H1 (cell line): ENCODE results near the gene CAVIN2.

Source experiments
- CBX8 ChIP-seq: fragments of 300-800, 300-1000 bp; sonication (generic); IDR thresholded peaks from 2 replicates; pipeline ENCODE4 v1.7.1; 2016; ENCODE audit warnings: low read depth, low read length, borderline replicate concordance
- EP300 ChIP-seq, 2 experiments: IDR thresholded peaks; 1 replicate in 1 of 2; 2 replicates in 1 of 2; pipeline ENCODE4 v1.6.1; 2011 to 2012; ENCODE audit warnings: low read depth in 2 of 2, low read length in 2 of 2, mild to moderate bottlenecking in 2 of 2, borderline replicate concordance in 1 of 2, inconsistent platforms in 1 of 2, moderate library complexity in 1 of 2
- EZH2 ChIP-seq: fragments of 200-600 bp; sonication (generic); IDR thresholded peaks from 2 replicates; pipeline ENCODE4 v1.7.1; 2012; ENCODE audit warnings: low read depth, mild to moderate bottlenecking, moderate library complexity, low read length, inconsistent platforms; ENCODE audit not compliant: severe bottlenecking
- GABPA ChIP-seq: IDR thresholded peaks from 2 replicates; pipeline ENCODE4 v1.6.1; 2011; ENCODE audit warnings: mild to moderate bottlenecking, low read length, moderate library complexity, borderline replicate concordance; ENCODE audit not compliant: insufficient read depth
- POLR2A ChIP-seq, 2 experiments: IDR thresholded peaks; 1 replicate in 1 of 2; 2 replicates in 1 of 2; pipeline ENCODE4 v1.6.1; 2011; ENCODE audit warnings: low read depth in 2 of 2, low read length in 2 of 2, mild to moderate bottlenecking in 2 of 2; ENCODE audit errors: control extremely low read depth in 1 of 2
- POLR2AphosphoS5 ChIP-seq: IDR thresholded peaks from 2 replicates; pipeline ENCODE4 v1.6.1; 2011; ENCODE audit warnings: low read depth, low read length
- TCF12 ChIP-seq: IDR thresholded peaks from 2 replicates; pipeline ENCODE4 v1.6.1; 2011; ENCODE audit warnings: low read depth, mild to moderate bottlenecking, low read length
- TF ChIP-seq, protein P1 (sequence below), 3 experiments: IDR thresholded peaks; 1 replicate in 2 of 3; 2 replicates in 1 of 3; pipeline versions ENCODE4 v1.5.1 to v1.6.1; 2011; ENCODE audit warnings: low read length in 3 of 3, mild to moderate bottlenecking in 3 of 3, inconsistent platforms in 2 of 3, low read depth in 1 of 3, moderate library complexity in 1 of 3; ENCODE audit not compliant: insufficient read depth in 1 of 3; ENCODE audit errors: control extremely low read depth in 1 of 3
- TF ChIP-seq, protein P2 (sequence below): IDR thresholded peaks from 2 replicates; pipeline ENCODE4 v1.6.1; 2012; ENCODE audit warnings: inconsistent platforms

DNA sequence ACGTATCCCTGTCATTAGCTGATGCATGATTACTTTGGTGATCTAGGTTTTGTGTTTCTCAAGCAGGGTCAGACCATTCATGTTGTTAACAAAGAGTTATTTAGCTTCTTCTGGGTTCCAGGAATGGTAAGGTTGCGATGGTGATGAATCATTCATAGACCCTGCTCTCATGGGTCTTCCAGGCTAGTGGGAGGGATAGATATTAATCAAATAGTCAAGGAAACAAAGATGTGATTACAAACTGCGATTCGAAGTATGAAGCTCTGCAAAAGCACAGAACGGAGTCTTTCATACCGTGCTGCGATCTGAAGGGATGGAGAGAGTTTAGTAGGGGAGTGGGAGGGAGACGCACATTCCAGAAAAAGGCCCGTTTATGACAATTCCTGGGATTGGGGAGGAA lies 42.1 kb downstream of the CAVIN2 start:
- TF ChIP-seq EP300 (IDR thresholded peaks at IDR 0.05; ENCODE audit: borderline replicate concordance in 1 of 2, low read depth in 2 of 2, low read length in 2 of 2) (no peak), CBX8 (no peak), POLR2AphosphoS5 (no peak), GABPA (no peak), POLR2A (IDR thresholded peaks at IDR 0.05; ENCODE audit: control extremely low read depth in 1 of 2, low read depth in 2 of 2, low read length in 2 of 2) (no peak), TCF12 (no peak), EZH2 (no peak)
- TF ChIP-seq, protein P1, sequence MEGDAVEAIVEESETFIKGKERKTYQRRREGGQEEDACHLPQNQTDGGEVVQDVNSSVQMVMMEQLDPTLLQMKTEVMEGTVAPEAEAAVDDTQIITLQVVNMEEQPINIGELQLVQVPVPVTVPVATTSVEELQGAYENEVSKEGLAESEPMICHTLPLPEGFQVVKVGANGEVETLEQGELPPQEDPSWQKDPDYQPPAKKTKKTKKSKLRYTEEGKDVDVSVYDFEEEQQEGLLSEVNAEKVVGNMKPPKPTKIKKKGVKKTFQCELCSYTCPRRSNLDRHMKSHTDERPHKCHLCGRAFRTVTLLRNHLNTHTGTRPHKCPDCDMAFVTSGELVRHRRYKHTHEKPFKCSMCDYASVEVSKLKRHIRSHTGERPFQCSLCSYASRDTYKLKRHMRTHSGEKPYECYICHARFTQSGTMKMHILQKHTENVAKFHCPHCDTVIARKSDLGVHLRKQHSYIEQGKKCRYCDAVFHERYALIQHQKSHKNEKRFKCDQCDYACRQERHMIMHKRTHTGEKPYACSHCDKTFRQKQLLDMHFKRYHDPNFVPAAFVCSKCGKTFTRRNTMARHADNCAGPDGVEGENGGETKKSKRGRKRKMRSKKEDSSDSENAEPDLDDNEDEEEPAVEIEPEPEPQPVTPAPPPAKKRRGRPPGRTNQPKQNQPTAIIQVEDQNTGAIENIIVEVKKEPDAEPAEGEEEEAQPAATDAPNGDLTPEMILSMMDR (IDR thresholded peaks at IDR 0.05; ENCODE audit: control extremely low read depth in 1 of 3, insufficient read depth in 1 of 3, low read depth in 1 of 3, low read length in 3 of 3) = no peak
- TF ChIP-seq, protein P2, sequence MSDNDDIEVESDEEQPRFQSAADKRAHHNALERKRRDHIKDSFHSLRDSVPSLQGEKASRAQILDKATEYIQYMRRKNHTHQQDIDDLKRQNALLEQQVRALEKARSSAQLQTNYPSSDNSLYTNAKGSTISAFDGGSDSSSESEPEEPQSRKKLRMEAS = no peak
